Immature natural killer cell (primary cell): ENCODE results near the gene EPOP. TPM values are rescaled to one million over a fixed set of nuclear protein-coding genes. Genes with fewer than 3 reads are reported as not detected.
A peak's percentile ranks its signal among the peaks of the same experiment; 100 is the strongest.

Source experiments
- DNase-seq, 3 donors: peaks; one replicate each; pipeline ENCODE4 v3.0.0; 2022; ENCODE audit warnings: mixed read lengths in 1 of 3
- H3K27ac Mint-ChIP-seq, 6 donors: one replicate each; pipeline ENCODE4 v1.8.0; 2020; ENCODE audit warnings: mixed read lengths in 6 of 6, mild to moderate bottlenecking in 5 of 6, inconsistent platforms in 4 of 6, moderate library complexity in 3 of 6
- H3K27me3 Mint-ChIP-seq, 3 donors: one replicate each; pipeline ENCODE4 v1.8.0; 2020 to 2021; ENCODE audit warnings: low read depth in 3 of 3, mild to moderate bottlenecking in 3 of 3, mixed read lengths in 3 of 3, moderate library complexity in 3 of 3, inconsistent platforms in 1 of 3
- H3K36me3 Mint-ChIP-seq, 3 donors: one replicate each; pipeline ENCODE4 v1.8.0; 2020; ENCODE audit warnings: mixed read lengths in 3 of 3, inconsistent platforms in 2 of 3, mild to moderate bottlenecking in 2 of 3
- H3K4me1 Mint-ChIP-seq, 2 donors: one replicate each; pipeline ENCODE4 v1.8.0; 2020; ENCODE audit warnings: inconsistent platforms in 2 of 2, mild to moderate bottlenecking in 2 of 2, mixed read lengths in 2 of 2, moderate library complexity in 1 of 2
- H3K4me3 Mint-ChIP-seq, 5 donors: one replicate each; pipeline ENCODE4 v1.8.0; 2020; ENCODE audit warnings: mild to moderate bottlenecking in 5 of 5, mixed read lengths in 5 of 5, inconsistent platforms in 3 of 5, moderate library complexity in 3 of 5
- H3K9me3 Mint-ChIP-seq, 6 donors: one replicate each; pipeline ENCODE4 v1.8.0; 2020; ENCODE audit warnings: mild to moderate bottlenecking in 6 of 6, mixed read lengths in 6 of 6, inconsistent platforms in 4 of 6, moderate library complexity in 3 of 6
- polyA plus RNA-seq, 3 donors: library from polyadenylated mRNA; unstranded; fragments of 300-500 nt; fragmentation: Illumina TruSeq; gene quantifications; one replicate each; pipeline ENCODE4 v1.2.3, GENCODE V29; 2021

Gene EPOP
- polyA plus RNA-seq, 3 donors from 2014 or later = not detected

DNA sequence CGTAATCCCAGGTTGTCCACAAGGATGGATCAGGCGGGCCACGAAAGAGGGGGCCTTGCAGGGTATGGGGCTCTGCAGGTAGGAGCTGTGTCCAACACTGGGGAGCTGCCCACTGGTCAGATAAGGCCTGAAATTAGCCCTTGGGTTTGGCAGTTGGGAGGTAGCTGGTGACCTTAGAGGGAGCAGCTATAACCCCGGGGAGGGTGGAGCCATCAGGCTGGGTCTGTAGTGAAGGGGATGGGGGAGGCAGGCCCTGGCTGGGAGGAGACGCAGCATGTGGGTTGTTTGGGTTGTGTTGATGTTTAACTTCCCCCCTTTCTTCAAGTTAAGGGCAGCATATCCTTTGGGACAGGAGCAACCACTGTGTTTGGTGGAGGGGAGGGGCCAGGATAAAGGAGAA is 36.2 kb upstream of the EPOP start:
- Mint-ChIP-seq H3K4me1 (peaks cover 57 to 65% of the 10 kb centered on the region in 2 donors), H3K36me3 (peaks cover 10 to 40% (median 24%) of the 10 kb centered on the region in 3 donors), H3K27ac (peak overlapping the region; percentile 49 to 91 (median 78)), H3K4me3 (peak overlapping the region in 4 of 5 donors; percentile 33 to 57 (median 48)), H3K9me3 (no peaks in the 10 kb centered on the region), H3K27me3 (peaks cover 2 to 7% (median 4%) of the 10 kb centered on the region in 3 donors)
- no peak for DNase-seq

DNA sequence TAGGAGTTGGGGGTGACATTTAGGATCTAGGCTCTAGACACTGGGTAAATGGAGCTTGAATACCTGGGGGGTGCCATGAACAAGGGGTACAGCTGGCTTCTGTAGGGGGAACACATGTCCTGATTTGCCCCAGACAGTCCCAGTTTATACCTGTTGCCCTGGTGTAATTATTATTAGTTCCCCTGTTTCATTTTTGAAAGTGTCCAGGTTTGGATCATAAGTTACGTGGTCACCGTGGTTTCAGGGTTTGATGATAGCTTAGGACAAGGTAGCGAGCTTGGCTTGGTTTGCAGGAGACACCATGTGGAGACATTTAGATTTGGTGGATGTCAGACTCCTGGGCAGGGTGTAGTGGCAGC is 35.8 kb upstream of the EPOP start:
- no peaks in the 10 kb centered on the region for H3K9me3 Mint-ChIP-seq
- H3K27me3 Mint-ChIP-seq = peaks cover 2 to 7% (median 4%) of the 10 kb centered on the region in 3 donors
- H3K36me3 Mint-ChIP-seq = peaks cover 10 to 38% (median 24%) of the 10 kb centered on the region in 3 donors
- DNase-seq = no peak
- peak overlapping the region; percentile 49 to 91 (median 88) for H3K27ac Mint-ChIP-seq
- H3K4me3 Mint-ChIP-seq = peak overlapping the region in 4 of 5 donors; percentile 25 to 57 (median 47)
- H3K4me1 Mint-ChIP-seq = peaks cover 59 to 65% of the 10 kb centered on the region in 2 donors

DNA sequence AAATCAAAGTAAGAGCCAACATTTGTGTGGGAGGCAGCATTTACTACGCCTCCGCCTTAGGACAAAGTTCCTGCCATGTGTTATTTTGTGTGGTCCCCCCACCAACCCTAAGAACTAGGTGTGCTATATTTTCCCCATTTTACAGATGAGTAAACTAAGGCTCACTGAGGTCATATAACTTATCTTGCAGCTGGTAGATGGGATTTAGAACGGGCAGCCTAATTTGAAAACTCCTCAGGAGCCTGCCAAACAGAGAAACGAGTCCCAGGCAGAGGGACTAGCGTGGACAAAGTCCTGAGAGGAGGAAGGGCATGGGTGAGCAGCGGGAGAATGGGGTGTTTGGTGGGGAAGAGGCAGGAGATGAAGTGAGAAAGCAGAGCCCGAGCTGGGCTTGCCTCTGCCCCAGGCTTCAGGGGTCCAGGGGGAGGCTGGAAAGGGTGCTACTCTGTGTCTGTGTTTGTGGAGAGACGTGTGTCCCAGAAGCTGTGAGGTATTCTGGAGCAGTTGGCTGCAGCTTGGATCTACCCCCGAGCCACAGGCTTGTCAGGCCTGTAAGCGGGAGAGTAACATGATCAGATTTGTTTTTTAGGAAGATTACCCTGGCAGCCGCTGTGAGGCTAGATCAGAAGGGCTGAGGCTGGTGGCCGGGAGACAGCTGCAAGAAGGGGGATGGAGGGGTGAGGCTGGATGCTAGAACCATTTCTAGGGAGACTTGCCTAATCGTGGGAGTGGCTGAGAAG is 35.3 kb upstream of the EPOP start:
- Mint-ChIP-seq H3K4me3 (peak overlapping the region in 4 of 5 donors; percentile 31 to 57 (median 47)), H3K9me3 (no peaks in the 10 kb centered on the region), H3K4me1 (peaks cover 59 to 65% of the 10 kb centered on the region in 2 donors), H3K27me3 (peaks cover 2 to 7% (median 3%) of the 10 kb centered on the region in 3 donors), H3K27ac (peak overlapping the region; percentile 49 to 91 (median 88)), H3K36me3 (peaks cover 10 to 38% (median 24%) of the 10 kb centered on the region in 3 donors)
- DNase-seq = no peak

DNA sequence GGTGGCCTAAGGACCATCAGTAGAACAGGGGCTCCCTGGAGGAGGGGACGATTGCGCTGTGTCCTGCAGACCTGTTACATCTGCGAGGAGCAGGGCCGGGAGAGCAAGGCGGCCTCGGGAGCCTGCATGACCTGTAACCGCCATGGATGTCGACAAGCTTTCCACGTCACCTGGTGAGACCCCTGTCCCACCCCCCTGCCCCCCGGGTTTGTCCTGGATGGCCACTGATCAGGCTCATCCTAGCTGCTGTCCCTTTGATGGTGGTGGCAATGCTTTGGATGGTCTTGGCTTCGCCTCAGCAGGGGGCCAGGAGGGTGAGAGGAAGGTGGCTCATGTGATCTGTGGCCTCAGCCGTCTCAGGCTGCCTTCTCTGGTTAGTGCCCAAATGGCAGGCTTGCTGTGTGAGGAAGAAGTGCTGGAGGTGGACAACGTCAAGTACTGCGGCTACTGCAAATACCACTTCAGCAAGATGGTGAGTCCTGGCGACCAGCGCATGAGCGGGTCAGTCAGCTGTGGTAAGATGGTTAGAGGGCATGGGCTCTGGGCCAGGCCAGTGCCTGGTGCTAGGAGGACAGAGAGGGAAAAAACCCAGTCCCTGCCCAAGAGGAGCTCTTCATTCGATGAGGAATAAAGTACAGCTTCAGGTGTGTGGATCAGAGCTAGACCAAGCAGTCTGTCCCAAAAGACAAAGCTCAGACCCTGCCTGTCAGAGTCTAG is 34.5 kb upstream of the EPOP start:
- H3K4me3 Mint-ChIP-seq = peak overlapping the region in 2 of 5 donors; percentile 10 to 22
- H3K4me1 Mint-ChIP-seq = peaks cover 63 to 68% of the 10 kb centered on the region in 2 donors
- H3K27ac Mint-ChIP-seq = peak overlapping the region; percentile 49 to 91 (median 76)
- H3K27me3 Mint-ChIP-seq = peaks cover 4 to 8% (median 5%) of the 10 kb centered on the region in 3 donors
- H3K36me3 Mint-ChIP-seq = peaks cover 10 to 35% (median 21%) of the 10 kb centered on the region in 3 donors
- H3K9me3 Mint-ChIP-seq = no peaks in the 10 kb centered on the region
- no peak for DNase-seq

DNA sequence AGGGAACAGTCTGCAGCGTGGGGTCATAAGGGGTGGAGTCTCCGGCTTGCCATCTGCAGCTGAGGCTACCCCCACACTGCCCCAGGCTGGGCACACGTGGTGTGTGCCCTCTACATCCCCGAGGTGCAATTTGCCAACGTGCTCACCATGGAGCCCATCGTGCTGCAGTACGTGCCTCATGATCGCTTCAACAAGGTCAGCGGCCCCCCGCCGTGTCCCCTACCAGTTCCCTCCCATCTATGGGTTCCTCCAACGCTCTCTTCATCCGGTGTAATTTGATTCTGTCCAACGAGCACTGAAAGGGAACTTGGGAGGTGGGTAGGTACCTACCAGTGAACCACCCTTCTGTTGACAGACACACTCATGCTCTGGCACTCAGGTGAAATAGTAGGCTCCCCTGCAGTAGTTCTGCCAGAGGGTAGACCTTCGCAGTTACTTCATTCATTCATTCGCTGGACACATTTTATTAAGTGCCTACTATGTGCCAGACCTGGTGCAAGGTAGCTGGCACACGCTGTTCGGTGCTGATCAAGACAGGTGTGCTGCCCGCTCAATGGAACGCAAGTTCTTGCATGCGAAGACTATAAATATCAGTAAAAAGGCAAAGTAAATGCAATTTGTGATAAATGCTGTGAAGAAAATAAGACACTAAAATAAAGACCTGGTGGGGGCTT is 33.1 kb upstream of the EPOP start:
- Mint-ChIP-seq H3K27ac (peak overlapping the region; percentile 51 to 93 (median 92)), H3K36me3 (peaks cover 10 to 31% (median 21%) of the 10 kb centered on the region in 3 donors), H3K4me1 (peaks cover 75 to 82% of the 10 kb centered on the region in 2 donors), H3K9me3 (no peaks in the 10 kb centered on the region), H3K4me3 (peak overlapping the region; percentile 93 to 99 (median 97)), H3K27me3 (peaks cover 6 to 18% (median 7%) of the 10 kb centered on the region in 3 donors)
- no peak for DNase-seq

DNA sequence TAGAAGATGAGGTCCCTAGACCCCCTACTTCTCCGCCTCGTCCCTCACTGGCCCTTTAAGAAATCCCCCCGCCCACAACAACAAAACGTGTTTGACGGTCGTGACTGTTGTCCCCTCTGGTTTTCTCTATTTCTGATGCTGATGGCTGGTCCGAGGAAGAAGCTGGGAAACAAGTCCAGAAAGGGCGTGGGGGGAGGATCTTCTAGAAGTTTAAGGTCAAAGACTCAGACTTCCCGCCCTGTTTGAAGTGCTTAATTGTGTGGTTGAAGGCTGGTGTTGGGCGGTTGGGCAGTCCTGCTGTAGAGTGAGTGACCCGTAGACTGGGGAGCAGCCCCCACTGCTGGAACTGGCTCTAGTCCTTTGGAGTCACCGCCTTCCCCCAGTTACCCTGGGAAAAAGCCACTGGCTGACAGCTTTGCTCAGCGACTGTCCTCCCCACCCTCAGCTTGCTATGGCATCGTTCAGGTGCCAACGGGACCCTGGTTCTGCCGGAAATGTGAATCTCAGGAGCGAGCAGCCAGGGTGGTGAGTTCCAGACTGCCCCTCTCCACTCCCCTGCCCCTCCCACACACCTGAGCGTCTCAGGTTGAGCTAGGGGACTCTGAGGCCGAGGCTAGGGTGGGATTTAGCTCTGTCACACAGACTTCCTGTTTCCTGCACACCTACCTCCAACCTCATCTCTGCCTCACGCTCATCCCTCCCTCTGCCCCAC is 31.9 kb upstream of the EPOP start:
- peaks cover 9 to 27% (median 9%) of the 10 kb centered on the region in 3 donors for H3K27me3 Mint-ChIP-seq
- peaks cover 68 to 80% of the 10 kb centered on the region in 2 donors for H3K4me1 Mint-ChIP-seq
- peak overlapping the region; percentile 81 to 96 (median 92) for H3K27ac Mint-ChIP-seq
- no peaks in the 10 kb centered on the region for H3K9me3 Mint-ChIP-seq
- H3K4me3 Mint-ChIP-seq = peak overlapping the region; percentile 93 to 99 (median 97)
- no peak for DNase-seq
- H3K36me3 Mint-ChIP-seq = peaks cover 10 to 25% (median 17%) of the 10 kb centered on the region in 3 donors

DNA sequence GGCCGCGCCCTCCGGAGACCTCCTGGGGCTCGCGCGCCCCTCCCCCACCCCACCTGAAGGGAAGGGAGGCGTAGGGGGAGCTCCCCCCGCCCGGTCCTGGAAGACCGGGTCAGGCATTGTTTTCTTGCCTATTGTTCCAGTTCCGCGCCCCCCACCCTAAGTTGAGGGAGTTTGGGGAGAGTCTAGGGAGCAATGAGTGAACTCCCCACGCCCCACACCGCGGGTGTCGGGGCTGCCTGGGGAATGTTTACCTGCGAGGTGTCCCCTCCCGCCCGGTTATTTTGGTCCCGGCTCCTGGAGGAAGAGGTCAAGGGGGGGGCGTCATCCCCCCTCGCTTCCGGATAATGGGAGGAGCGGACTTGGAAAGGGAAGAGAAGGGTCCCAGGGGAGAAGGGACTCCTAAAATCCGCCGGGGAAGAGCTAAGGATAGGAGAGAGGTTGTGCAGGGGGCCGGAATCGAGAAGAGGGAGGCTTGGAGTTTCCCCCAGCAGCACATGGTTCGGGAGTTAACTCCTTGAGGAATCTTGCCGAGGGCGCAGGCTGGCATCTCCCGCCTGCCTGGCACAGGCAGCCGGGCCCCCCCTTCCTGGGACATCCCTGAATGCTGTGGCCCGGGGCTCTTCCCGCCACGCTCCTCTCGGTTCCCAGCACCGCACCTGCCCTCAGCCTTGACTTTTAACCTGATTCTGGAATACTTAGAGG is 31.2 kb upstream of the EPOP start:
- no peak for DNase-seq
- H3K4me3 Mint-ChIP-seq = peak overlapping the region; percentile 93 to 99 (median 97)
- H3K27me3 Mint-ChIP-seq = peaks cover 9 to 29% (median 16%) of the 10 kb centered on the region in 3 donors
- H3K4me1 Mint-ChIP-seq = peaks cover 68 to 80% of the 10 kb centered on the region in 2 donors
- H3K27ac Mint-ChIP-seq = peak overlapping the region; percentile 81 to 96 (median 92)
- no peaks in the 10 kb centered on the region for H3K9me3 Mint-ChIP-seq
- H3K36me3 Mint-ChIP-seq = peaks cover 10 to 22% (median 17%) of the 10 kb centered on the region in 3 donors

DNA sequence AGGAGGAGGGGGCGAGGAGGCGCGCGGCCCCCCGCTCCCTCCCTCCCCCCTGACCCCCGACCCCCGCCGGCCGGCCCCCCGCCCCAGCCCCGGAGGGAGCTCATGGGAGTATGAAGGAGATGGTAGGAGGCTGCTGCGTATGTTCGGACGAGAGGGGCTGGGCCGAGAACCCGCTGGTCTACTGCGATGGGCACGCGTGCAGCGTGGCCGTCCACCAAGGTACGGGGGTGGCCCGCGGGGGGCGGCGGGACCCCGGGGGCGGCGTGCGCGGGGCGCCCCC is 30.7 kb upstream of the EPOP start:
- H3K4me3 Mint-ChIP-seq = peak overlapping the region; percentile 74 to 99 (median 97)
- H3K27me3 Mint-ChIP-seq = peaks cover 9 to 29% (median 16%) of the 10 kb centered on the region in 3 donors
- peak overlapping the region in 5 of 6 donors; percentile 48 to 84 (median 64) for H3K27ac Mint-ChIP-seq
- H3K9me3 Mint-ChIP-seq = no peaks in the 10 kb centered on the region
- H3K36me3 Mint-ChIP-seq = peaks cover 10 to 20% (median 14%) of the 10 kb centered on the region in 3 donors
- DNase-seq = no peak
- peaks cover 65 to 76% of the 10 kb centered on the region in 2 donors for H3K4me1 Mint-ChIP-seq

DNA sequence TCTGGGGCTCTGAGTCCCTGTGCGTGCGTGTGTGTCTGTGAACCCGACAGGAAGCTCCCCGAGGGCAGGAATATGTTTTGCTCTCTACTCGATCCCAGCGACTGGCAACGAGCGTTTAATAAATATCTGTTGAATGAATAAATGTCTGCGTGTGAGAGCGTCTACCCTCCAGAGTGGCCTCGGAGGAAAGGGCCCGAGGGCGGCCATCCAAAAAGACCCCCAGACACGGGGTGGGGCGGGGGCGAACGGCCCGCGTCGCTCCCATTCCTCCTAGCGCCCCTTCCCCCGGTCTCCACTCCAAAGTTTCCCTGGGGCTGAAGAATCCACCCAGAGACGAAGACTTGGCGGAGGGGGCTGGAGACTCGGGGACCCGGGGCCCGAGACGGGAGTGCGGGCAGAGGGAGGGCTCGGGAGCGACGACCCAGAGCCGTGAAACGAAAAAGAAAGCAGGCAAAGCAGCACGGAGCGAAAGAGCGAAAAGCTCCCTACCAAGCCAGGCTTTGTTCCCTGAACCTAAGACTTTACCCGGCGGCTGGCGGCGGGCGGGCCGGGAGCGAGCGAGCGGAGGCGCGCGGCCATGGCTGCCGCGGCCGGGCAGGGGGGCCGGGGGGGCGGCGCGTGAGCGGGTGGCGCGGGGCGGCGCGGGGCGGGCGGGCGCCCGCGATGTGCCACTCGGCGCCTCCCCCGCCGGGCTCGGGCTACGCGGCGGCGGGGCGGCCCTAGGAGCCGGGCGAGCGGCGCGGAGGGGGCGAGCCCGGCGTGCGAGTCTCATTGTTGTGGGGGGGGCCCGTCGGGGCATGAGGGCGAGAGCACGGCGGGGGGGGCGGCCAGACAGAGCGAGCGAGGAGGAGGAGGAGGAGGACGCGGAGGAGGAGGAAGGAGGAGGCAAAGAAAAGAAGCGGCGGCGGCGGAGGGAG is 30.1 kb upstream of the EPOP start, which contains the start of gene MLLT6:
Gene MLLT6, plus strand, starts transcription at position 668 of the 917 bp plus-strand sequence. CDS start 360 bp downstream, outside the sequence.
- Mint-ChIP-seq H3K27ac (peak within 1 kb of the TSS; percentile 93 to 99 (median 96)), H3K9me3 (no peaks in the 10 kb centered on the region), H3K27me3 (peaks cover 9 to 32% (median 16%) of the 10 kb centered on the region in 3 donors), H3K4me1 (peaks cover 59 to 70% of the 10 kb centered on the region in 2 donors), H3K4me3 (peak within 1 kb of the TSS; percentile 94 to 99 (median 97)), H3K36me3 (peaks cover 8 to 15% (median 10%) of the 10 kb centered on the region in 3 donors)
- peak; percentile 81 to 84 (median 81) for DNase-seq

DNA sequence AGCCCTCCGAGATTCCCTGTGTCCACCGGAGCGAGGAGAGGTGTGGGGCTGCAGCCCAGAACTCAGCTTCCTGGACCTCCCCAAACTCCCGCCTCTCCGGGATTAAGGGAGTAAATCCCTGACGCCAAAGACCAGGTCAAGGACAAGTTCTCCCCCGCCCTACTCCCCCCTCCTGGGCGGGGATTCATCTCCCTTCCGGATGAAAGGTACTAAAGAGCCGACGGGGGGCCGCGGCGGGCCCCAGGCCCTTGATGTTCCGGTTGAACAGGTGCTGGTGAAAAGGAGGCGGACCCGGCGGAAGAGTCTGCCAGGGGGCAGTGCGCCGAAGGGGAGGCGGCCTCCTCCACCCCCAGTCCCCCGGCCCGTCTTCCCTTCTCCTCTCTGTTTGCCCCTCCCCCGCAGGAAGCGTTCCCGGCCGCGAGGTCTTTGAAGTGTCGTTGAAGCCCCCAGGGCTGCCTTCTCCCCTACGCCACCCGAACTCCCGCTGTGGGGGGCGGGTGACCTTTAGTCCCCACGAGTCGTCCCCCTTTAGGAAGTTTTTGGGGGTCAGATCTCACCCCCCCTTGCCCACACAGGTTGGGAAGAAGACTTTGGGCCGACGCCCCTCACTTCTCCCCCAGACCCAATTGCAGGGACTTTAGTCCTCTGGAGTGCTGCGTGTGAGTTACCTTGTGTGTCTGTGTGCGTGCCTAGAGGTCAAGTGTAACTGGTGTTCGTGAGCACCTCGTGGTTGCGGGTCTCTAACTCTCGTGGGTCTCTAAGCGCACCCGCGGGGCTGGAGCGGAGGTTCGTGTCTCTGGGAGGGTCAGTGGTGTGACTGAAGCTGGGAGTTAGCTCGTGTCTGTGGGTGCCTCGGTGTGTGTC is 29.2 kb upstream of the EPOP start:
- DNase-seq = peak; percentile 57 to 58 (median 57)
- H3K4me3 Mint-ChIP-seq = peak overlapping the region; percentile 94 to 99 (median 97)
- peak overlapping the region; percentile 93 to 99 (median 96) for H3K27ac Mint-ChIP-seq
- H3K9me3 Mint-ChIP-seq = no peaks in the 10 kb centered on the region
- peaks cover 4 to 10% (median 7%) of the 10 kb centered on the region in 3 donors for H3K36me3 Mint-ChIP-seq
- peaks cover 52 to 61% of the 10 kb centered on the region in 2 donors for H3K4me1 Mint-ChIP-seq
- H3K27me3 Mint-ChIP-seq = peaks cover 9 to 32% (median 16%) of the 10 kb centered on the region in 3 donors
